Right lobe of liver (tissue), 4 donors: ENCODE results near the gene VWA8.

Experiments used
- CTCF ChIP-seq, 4 donors: fragments of 200-600 bp in 3 of 4; fragments of 450-650 bp in 1 of 4; IDR thresholded peaks; one replicate each; pipeline versions ENCODE4 v1.5.1 to v1.8.0; 2016 to 2022; ENCODE audit warnings: antibody characterized with exemption in 4 of 4, mild to moderate bottlenecking in 2 of 4
- POLR2A ChIP-seq: fragments of 450-650 bp; IDR thresholded peaks from one replicate; pipeline ENCODE4 v1.6.1; 2017; ENCODE audit warnings: antibody characterized with exemption, mild to moderate bottlenecking
- donor health status: DM: no; HTN: no; CAD: no.
- donor health status: DM: no; HTN: no; CAD: no.
- donor health status: DM: no; HTN: yes; CAD: no.

- TF ChIP-seq POLR2A (no peak), CTCF (IDR thresholded peaks at IDR 0.05) (no peak)
Measured at GRCh38 chr13:41599619-41600018, 361.3 kb downstream of the VWA8 start.
